Body of pancreas (tissue), 4 donors: ENCODE measurements around the gene PRKCB. TPM values are rescaled to one million over a fixed set of nuclear protein-coding genes. Genes with fewer than 3 reads are reported as not detected.

Experiments
- ATAC-seq: fragments of 150-250 bp; one replicate; pipeline ENCODE4 v1.9.1; 2016
- DNase-seq, 4 donors: peaks; one replicate each; pipeline ENCODE4 v3.0.0-alpha.2; 2019
- H3K27ac ChIP-seq, 4 donors: fragments of 200-600 bp; sonication (generic); 1 replicate in 3 of 4; 2 replicates in 1 of 4; pipeline versions ENCODE4 v1.5.1 to v1.6.1; 2016 to 2019; ENCODE audit warnings: mild to moderate bottlenecking in 1 of 4, mixed read lengths in 1 of 4, moderate library complexity in 1 of 4
- H3K27me3 ChIP-seq, 2 donors: fragments of 200-600 bp; sonication (generic); one replicate each; pipeline ENCODE4 v1.6.0; 2016; ENCODE audit warnings: mild to moderate bottlenecking in 1 of 2
- H3K36me3 ChIP-seq, 2 donors: fragments of 200-600 bp; sonication (generic); replicated peaks in 1 of 2; 2 replicates each; pipeline ENCODE4 v1.5.1; 2016; ENCODE audit warnings: low read depth in 2 of 2; ENCODE audit not compliant: insufficient read depth in 1 of 2
- H3K4me1 ChIP-seq: fragments of 200-600 bp; sonication (generic); one replicate; pipeline ENCODE4 v1.6.0; 2016
- H3K4me3 ChIP-seq, 2 donors: fragments of 200-600 bp; sonication (generic); 1 replicate in 1 of 2; 2 replicates in 1 of 2; pipeline ENCODE4 v1.5.1; 2016 to 2019
- H3K9me3 ChIP-seq, 3 donors: fragments of 200-600 bp; sonication (generic); 1 replicate in 2 of 3; 2 replicates in 1 of 3; pipeline ENCODE4 v1.5.1; 2016
- CTCF ChIP-seq, 7 experiments: fragments of 450-650 bp in 4 of 7; fragments of 200-600 bp in 3 of 7; sonication (generic) in 3 of 7; IDR thresholded peaks; one replicate each; pipeline ENCODE4 v1.5.1; 2016 to 2019; ENCODE audit warnings: antibody characterized with exemption in 7 of 7
- POLR2A ChIP-seq, 3 donors: fragments of 450-650 bp; IDR thresholded peaks; one replicate each; pipeline ENCODE4 v1.6.1; 2016; ENCODE audit warnings: antibody characterized with exemption in 3 of 3, mild to moderate bottlenecking in 2 of 3
- WGBS, 2 donors: methylation state at CpG; one replicate each; pipeline ENCODE4 v1.1.5; 2017; 5-methylcytosine and 5-hydroxymethylcytosine counted together
- intact Hi-C: fragments of 100-400 bp; cut with DNase I; formaldehyde crosslinking; loops from one replicate; pipeline ENCODE4 v1.15.1; 2023
- total RNA-seq, 2 donors: library from RNA; depleted of rRNA; stranded (reverse); fragments of >200 nt; gene quantifications; one replicate each; pipeline ENCODE4 v1.1.0, GENCODE V29; 2016

Gene PRKCB
- total RNA-seq, 2 donors from 2014 or later: 0.33 to 10.6 TPM

- WGBS, 2 donors: 27 to 38% methylated on average over 10 of the region's 10 CpGs
- ATAC-seq (no peak), DNase-seq (peak in 1 of 4 donors; percentile 14)
- H3K27me3 ChIP-seq: no peaks in the 10 kb centered on the region
- H3K27ac ChIP-seq: no peak overlapping the region
- no peak overlapping the region for H3K4me3 ChIP-seq
- H3K36me3 ChIP-seq: no peaks in the 10 kb centered on the region
- H3K9me3 ChIP-seq: no peaks in the 10 kb centered on the region
- TF ChIP-seq POLR2A (IDR thresholded peaks at IDR 0.05) (no peak), CTCF (IDR thresholded peaks at IDR 0.05) (no peak)
- H3K4me1 ChIP-seq: no peaks in the 10 kb centered on the region
- intact Hi-C loops: no loop called here
Measured at GRCh38 chr16:24087891-24088410, 252.2 kb downstream of the PRKCB start.

DNA sequence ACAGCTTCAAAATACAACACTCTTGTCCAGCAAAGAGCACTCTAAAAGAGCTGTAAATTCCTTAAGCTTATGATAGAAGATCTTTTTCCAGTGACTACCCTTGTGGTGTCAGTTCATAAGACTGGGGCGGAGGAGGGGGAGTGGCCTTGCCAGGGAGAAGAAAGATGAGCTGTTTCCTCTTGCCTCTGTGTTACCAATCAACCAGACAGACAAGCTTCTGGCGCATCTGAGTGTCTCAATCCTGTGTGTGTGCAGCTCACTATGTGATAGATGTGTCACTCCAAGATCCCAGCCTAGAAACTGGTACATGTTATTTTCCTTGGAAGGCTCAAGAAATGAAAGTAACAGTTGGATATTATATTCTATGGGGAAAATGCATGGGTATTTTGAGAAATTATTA is 253.0 kb downstream of the PRKCB start:
- Histone ChIP-seq H3K4me1 (no peaks in the 10 kb centered on the region), H3K27me3 (no peaks in the 10 kb centered on the region), H3K4me3 (no peak overlapping the region), H3K9me3 (no peaks in the 10 kb centered on the region), H3K27ac (no peak overlapping the region), H3K36me3 (no peaks in the 10 kb centered on the region)
- no peak for DNase-seq
- intact Hi-C loops: no loop called here
- TF ChIP-seq POLR2A (IDR thresholded peaks at IDR 0.05) (no peak), CTCF (IDR thresholded peaks at IDR 0.05) (no peak)
- WGBS, 2 donors: 69 to 72% methylated on average over 2 of the region's 2 CpGs
- no peak for ATAC-seq

DNA sequence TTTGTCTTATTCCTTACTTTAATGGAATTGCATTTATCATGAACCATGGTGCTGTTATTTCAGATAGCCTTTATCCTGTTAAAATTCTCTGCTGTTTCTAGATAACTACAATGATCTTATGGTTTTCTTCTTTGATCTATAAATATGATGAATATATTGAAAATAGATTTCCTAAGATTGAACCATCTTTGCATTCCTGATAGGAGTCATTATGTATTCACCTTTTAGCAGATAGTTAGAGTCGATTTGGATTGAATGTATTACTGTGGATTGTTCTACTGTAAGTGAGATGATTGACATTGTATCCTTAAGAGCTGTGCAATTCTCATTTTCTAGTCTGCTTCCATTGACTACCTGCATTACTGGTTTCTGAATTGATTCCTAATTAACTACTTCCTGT is 255.3 kb downstream of the PRKCB start:
- no peaks in the 10 kb centered on the region for H3K9me3 ChIP-seq
- no peak overlapping the region for H3K4me3 ChIP-seq
- no peaks in the 10 kb centered on the region for H3K36me3 ChIP-seq
- no peak overlapping the region for H3K27ac ChIP-seq
- H3K27me3 ChIP-seq: no peaks in the 10 kb centered on the region
- intact Hi-C loops: no loop called here
- DNase-seq: no peak
- no peak for TF ChIP-seq POLR2A (IDR thresholded peaks at IDR 0.05)
- no peak for TF ChIP-seq CTCF (IDR thresholded peaks at IDR 0.05)
- ATAC-seq: no peak
- H3K4me1 ChIP-seq: no peaks in the 10 kb centered on the region
- WGBS, 2 donors: 36% methylated on average over 1 of the region's 1 CpG

DNA sequence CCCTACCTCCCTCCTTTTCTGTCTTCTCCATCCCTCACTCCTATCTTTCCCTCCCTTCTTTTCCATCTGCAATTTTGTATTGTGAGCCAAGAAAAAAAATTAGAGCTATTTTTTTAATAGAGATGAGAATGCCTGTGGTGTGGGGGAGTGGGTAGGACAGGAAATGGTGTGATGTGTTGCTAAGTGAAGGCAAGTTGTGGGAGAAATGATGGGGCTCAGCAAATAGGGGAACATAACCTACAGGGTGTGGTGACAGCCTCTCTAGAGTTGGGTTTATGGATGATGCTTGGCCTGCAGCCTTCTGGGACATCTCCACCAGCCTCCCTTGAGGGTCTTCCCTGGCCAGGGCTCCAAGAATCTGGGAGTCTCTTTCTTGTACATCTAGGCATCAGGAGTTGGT is 257.3 kb downstream of the PRKCB start:
- no peak for ATAC-seq
- Histone ChIP-seq H3K27me3 (no peaks in the 10 kb centered on the region), H3K4me3 (no peak overlapping the region), H3K9me3 (no peaks in the 10 kb centered on the region), H3K36me3 (no peaks in the 10 kb centered on the region), H3K27ac (no peak overlapping the region), H3K4me1 (no peaks in the 10 kb centered on the region)
- DNase-seq: no peak
- no peak for TF ChIP-seq POLR2A (IDR thresholded peaks at IDR 0.05)
- no peak for TF ChIP-seq CTCF (IDR thresholded peaks at IDR 0.05)
- intact Hi-C loops: no loop called here

DNA sequence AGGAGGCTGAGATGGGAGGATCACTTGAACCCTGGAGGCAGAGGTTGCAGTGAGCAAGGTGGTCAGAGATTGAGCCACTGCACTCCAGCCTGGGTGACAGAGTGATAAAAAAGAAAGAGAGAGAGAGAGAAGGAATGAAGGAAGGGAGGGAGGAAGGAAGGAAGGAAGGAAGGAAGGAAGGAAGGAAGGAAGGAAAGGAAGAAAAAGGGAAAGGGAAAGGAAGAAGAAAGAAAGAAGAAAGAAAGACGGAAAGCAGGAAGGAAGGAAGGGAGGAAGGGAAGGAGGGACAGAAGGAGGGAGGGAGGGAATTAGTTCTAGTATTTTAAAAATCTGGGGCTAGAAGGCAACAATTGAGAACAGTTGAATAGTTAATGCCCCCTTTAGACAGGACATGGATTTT is 258.9 kb downstream of the PRKCB start:
- TF ChIP-seq CTCF (IDR thresholded peaks at IDR 0.05): no peak
- TF ChIP-seq POLR2A (IDR thresholded peaks at IDR 0.05): no peak
- H3K27ac ChIP-seq: no peak overlapping the region
- DNase-seq (no peak), ATAC-seq (no peak)
- no peaks in the 10 kb centered on the region for H3K36me3 ChIP-seq
- H3K4me3 ChIP-seq: no peak overlapping the region
- intact Hi-C loops: no loop called here
- H3K4me1 ChIP-seq: no peaks in the 10 kb centered on the region
- no peaks in the 10 kb centered on the region for H3K9me3 ChIP-seq
- 60 to 78% methylated on average over 1 of the region's 1 CpG for WGBS, 2 donors
- H3K27me3 ChIP-seq: no peaks in the 10 kb centered on the region
